Right ventricle myocardium superior (tissue), 1 donor: ENCODE results near the gene TAF4. TPM values are rescaled to one million over a fixed set of nuclear protein-coding genes. Genes with fewer than 3 reads are reported as not detected.
"Not testable (repeated sequence)": the region's sequence is repeated elsewhere in the genome, so short reads cannot be mapped to it uniquely, and the experiment has no call there.

Experiments
- ATAC-seq: fragments of 200-7000 bp; cut with Tn5 transposase; one replicate; pipeline ENCODE4 v1.9.1; 2020; ENCODE audit warnings: mild to moderate bottlenecking; ENCODE audit not compliant: poor library complexity
- DNase-seq: peaks from one replicate; pipeline ENCODE4 v3.0.0-alpha.2; 2020
- intact Hi-C: fragments of 100-400 bp; cut with DNase I; formaldehyde crosslinking; loops from one replicate; pipeline ENCODE4 v1.11.2; 2022
- total RNA-seq: library from RNA; stranded (reverse); fragmentation: NEBNext Ultra II Directional; extraction: Animal tissue kit (Norgen Biotek cat#: 25700); gene quantifications from one replicate; pipeline ENCODE4 v1.2.1, GENCODE V29; 2021
- donor health status: DM: no; HTN: yes; CAD: no; lungs with severe emphysema.

TAF4 gene
- total RNA-seq, 1 donor from 2014 or later, result 11.6 TPM

DNA sequence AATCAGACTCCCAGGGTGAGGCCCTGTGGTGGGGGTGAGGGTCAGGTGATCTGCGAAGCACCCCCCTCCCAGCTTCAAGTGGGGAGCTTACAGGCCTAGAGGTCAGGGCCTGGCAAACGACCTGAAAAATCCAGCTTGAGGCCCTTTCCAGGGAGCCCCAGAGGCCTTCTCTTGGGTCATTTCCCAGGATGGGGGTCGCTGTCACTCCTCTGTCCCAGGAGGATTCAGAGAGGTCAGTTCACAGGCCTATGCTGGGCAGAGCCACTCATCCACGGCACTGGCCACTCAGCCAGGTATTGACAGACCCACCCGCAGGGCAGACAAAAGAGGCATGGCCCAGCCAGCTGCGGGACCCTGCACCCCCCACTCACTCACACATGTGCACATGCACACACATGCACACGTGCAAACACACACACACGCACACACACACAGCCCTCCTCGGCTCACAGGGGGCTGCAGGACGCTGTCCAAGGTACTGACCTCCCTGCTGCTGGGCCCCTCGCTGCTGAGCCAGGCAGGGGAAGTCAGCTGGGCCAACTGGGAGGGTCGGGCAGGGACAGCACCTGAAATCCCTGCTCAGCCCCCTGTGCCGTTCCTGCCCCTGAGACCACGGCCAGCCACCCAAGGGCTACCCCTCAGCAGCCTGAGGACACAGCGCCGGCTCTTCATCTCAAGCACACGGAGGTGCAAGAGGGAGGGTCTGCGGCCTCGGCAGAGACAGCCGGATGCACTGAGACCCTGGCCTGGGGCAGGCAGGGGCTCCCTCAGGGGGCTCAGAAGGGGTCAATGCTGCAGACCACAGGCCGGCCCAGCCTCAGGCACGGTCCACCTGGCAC, 113.8 kb downstream of the TAF4 start:
- intact Hi-C loops, result no loop called here
- no peak for ATAC-seq
- peak; percentile 33 for DNase-seq

DNA sequence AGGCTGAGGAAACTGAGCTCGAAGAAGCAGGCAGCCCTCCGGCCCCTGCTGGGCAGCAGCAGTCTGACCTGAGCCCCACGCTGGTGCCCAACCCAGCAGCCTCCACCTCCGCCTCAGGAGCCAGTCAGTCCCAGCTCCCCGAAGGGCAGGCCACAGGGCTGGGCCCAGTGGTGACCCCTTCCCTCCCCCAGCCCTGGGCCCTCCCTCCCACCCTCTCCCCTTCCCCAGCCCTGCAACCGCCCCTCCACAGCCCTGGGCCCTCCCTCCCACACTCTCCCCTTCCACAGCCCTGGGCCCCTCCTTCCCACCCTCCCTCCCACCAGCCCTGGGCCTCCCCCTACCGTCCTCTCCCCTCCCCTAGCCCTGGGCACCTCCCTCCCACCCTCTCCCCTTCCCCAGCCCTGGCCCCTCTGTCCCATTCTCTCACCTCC, 115.0 kb downstream of the TAF4 start:
- no peak for ATAC-seq
- intact Hi-C loops, result no loop called here
- DNase-seq, result no peak

DNA sequence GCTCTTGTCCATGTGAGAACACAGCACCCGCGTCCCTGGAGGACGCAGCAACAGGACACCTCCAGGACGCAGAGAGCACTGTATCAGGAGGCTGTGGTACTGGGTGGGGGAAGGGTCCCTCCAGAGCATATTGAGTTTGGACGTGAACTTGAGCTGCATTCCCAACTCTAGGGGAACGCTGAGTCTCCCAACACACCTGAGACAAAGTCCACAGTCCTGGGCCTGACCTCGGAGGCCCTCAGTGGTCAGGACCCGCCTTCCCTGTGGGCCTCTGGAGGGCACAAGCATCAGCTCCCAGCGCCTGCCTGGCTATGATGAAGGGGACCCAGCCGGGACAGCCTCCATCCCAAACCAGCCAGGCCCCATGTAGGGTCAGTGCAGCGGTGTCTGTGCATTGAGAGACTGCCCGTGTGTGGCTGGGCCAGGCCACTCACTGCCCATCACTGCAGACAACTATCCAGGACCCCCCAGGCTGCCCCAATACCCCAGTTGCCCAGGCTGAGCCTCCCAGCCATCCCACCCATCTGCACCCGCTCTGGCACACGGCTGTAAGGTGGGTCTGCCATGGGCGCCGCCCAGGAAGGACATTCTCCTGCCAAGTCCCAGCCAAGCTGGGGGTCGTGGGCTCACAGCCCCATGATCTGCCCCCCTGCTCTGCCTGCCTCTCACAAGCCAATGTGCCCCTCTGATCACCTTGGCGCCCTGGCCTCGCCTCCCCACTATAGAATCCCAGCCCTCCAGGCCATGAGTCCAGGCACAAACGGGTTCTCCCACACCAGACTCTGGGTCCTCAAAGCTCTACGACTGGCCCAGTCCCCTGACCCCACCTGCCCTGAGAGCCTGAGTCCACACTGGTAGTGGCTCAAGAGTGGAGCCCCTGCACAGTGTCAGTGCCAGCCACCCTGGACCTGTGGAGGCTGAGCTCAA, 115.7 kb downstream of the TAF4 start:
- intact Hi-C loops, result no loop called here
- no peak for ATAC-seq
- DNase-seq, result peak; percentile 24

DNA sequence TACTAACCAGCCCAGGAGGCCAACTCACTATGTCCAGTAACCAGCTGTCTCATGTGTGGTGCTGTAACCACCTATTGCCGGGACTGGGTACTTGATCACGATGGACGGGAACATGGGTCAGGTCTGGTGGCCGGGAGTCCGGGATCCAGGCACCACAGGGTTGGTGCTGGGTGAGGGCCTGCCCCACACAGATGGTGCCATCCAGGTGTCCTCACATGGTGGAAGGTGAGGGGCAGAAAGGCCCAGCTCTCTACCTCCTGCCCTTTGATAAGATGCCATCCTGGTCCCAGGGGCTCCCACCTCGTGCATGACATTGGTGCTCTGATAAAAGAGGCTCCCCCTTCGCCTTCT, 116.3 kb downstream of the TAF4 start:
- intact Hi-C loops, result no loop called here
- peak; percentile 30 for DNase-seq
- no peak for ATAC-seq

DNA sequence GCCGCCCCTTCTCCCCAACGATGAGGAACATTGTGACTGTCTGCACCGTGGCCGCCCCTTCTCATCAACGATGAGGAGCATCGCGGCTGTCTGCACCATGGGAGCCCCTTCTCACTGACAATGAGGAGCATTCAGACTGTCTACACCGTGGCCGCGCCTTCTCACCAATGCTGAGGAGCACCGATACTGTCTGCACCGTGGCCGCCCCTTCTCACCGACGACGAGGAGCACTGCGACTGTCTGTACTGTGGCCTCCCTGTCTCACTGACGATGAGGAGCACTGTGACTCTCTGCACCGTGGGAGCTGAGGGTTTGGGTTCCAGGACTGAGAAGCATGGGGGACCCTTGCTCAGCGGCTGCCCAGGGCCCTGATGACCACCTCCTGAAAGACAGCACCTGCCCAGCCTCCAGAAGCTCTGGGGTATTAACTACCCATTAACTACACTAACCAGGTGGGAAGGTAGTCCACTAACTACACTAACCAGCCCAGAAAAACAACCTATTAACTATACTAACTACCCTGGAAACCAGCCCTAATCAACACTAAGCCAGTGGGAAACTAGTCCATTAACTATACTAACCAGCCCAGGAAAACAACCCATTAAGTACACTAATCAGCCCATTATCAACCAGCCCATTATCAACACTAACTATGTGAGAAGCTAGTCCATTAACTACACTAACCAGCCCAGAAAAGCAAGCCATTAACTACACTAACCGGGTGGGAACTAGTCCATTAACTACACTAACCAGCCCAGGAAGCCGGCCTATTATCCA, 116.9 kb downstream of the TAF4 start:
- no peak for ATAC-seq
- intact Hi-C loops, result no loop called here

GRCh38 chr20:61948056-61948455, 117.6 kb downstream of the TAF4 start:
- DNase-seq, intact Hi-C loops, ATAC-seq: not testable (repeated sequence)

More for the DNA sequence above, 116.9 kb downstream of the TAF4 start:
- DNase-seq, result peak; percentile 5

- ATAC-seq, intact Hi-C loops: not testable (repeated sequence)
- DNase-seq, result peak; percentile 32
Observed at GRCh38 chr20:61945495-61945894, 120.2 kb downstream of the TAF4 start.

GRCh38 chr20:61944967-61945366, 120.7 kb downstream of the TAF4 start:
- ATAC-seq, intact Hi-C loops: not testable (repeated sequence)
- peak; percentile 8 for DNase-seq

GRCh38 chr20:61942526-61942925, 123.2 kb downstream of the TAF4 start:
- ATAC-seq (no peak), DNase-seq (peak; percentile 21)
- intact Hi-C loops, result no loop called here

- ATAC-seq, result no peak
- intact Hi-C loops, result no loop called here
- peak; percentile 18 for DNase-seq
Observed at GRCh38 chr20:61941721-61942405, 123.8 kb downstream of the TAF4 start.

GRCh38 chr20:61940976-61941720, 124.5 kb downstream of the TAF4 start:
- intact Hi-C loops, result no loop called here
- ATAC-seq (no peak), DNase-seq (peak; percentile 18)

DNA sequence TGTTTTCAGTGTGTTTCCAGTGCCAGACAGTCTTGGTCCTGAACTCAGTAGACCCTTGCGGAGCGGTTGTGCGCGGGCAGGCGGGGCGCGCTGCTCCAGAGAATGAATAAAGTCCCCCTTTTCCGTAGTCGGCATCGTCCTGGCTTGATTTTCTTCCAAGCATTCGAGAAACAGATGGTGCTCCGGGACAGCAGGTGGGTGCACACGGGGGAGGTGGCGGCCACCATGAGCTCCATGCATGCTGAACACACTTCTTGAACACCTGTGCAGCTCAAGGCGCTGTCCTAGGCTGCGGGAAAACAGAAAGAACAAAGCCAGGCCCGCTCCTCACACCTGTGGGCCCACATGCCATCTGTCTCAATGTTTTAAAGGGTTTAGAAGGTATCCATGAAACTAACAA, 125.2 kb downstream of the TAF4 start:
- intact Hi-C loops, result no loop called here
- no peak for ATAC-seq
- DNase-seq, result peak; percentile 17

- ATAC-seq (no peak), DNase-seq (peak; percentile 19)
- intact Hi-C loops, result no loop called here
Observed at GRCh38 chr20:61939691-61940360, 125.9 kb downstream of the TAF4 start.

GRCh38 chr20:61938839-61939690, 126.6 kb downstream of the TAF4 start:
- DNase-seq (peak; percentile 25), ATAC-seq (no peak)

DNA sequence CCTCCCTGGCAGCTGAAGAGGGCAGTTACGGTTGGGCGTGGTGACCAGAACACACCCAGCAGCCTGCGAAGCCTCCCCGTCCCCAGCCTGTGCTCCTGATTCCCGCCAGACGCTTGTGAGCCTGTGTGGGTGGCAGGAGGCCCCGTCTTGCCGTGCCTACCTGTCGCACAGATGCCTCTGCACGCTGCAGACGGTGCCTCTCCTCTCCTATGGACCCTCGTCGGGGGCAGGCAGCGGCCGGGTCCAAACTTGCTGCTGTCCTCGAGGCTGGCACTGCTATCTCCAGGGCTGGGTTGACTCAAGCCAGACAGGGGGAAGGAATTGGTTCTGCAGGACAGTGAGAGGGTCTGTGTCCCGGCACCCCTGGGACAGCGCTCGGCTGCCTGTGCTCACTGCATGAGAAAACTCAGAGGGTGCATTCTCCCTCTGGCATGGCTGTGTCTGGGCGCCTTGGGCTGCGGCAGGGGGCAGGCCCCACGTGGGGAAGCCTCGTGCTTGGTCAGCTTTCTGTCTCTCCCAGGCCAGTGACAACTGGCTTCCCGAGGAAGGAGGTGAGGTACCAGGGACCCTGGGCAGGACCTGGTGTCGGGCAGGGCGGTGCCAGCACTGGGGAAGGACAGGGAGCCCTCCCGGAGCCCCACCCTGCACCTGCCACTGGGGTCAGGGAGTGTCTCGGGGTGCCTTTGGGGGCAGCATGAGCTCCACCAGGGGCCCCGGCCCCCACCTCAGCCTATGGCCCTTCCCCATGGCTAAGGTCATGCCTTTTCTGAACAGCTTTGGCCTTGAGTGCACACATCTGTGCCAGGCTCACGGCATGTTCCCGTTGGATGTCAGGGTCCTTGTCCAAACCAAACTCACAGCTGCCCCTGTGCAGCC, 127.5 kb downstream of the TAF4 start:
- DNase-seq, result peak; percentile 34
- ATAC-seq, result no peak
- intact Hi-C loops, result no loop called here

More at GRCh38 chr20:61938839-61939690, 126.6 kb downstream of the TAF4 start:
- intact Hi-C loops, result no loop called here
